ENCODE measurements around the gene PTCRA.

PTCRA gene

GRCh38 chr6:42968126-42968701, 52.4 kb downstream of the PTCRA start:
- no peak for TF ChIP-seq CTCF (IDR thresholded peaks at IDR 0.05; ENCODE audit: borderline replicate concordance, control extremely low read depth, extremely low read depth, insufficient read depth, missing control alignments)
- no peak for DNase-seq (ENCODE audit: low spot score)
- in situ Hi-C loops (cut with MboI; ENCODE audit: low sequenced_read_pairs, unreplicated experiment), result no loop called here

- no peak for DNase-seq (ENCODE audit: low spot score)
- in situ Hi-C loops (cut with MboI; ENCODE audit: low sequenced_read_pairs, unreplicated experiment), result no loop called here
- no peak for TF ChIP-seq CTCF (IDR thresholded peaks at IDR 0.05; ENCODE audit: borderline replicate concordance, control extremely low read depth, extremely low read depth, insufficient read depth, missing control alignments)
These were observed 52.9 kb downstream of the PTCRA start for GRCh38 chr6:42968783-42969182.

GRCh38 chr6:42969431-42969830, 53.6 kb downstream of the PTCRA start:
- no peak for TF ChIP-seq CTCF (IDR thresholded peaks at IDR 0.05; ENCODE audit: borderline replicate concordance, control extremely low read depth, extremely low read depth, insufficient read depth, missing control alignments)
- no peak for DNase-seq (ENCODE audit: low spot score)
- in situ Hi-C loops (cut with MboI; ENCODE audit: low sequenced_read_pairs, unreplicated experiment), result no loop called here

- no peak for TF ChIP-seq CTCF (IDR thresholded peaks at IDR 0.05; ENCODE audit: borderline replicate concordance, control extremely low read depth, extremely low read depth, insufficient read depth, missing control alignments)
- DNase-seq (ENCODE audit: low spot score), result no peak
- in situ Hi-C loops (cut with MboI; ENCODE audit: low sequenced_read_pairs, unreplicated experiment), result no loop called here
These were observed 54.1 kb downstream of the PTCRA start for GRCh38 chr6:42969934-42970333.

GRCh38 chr6:42970871-42971612, 55.2 kb downstream of the PTCRA start:
- DNase-seq (ENCODE audit: low spot score), result no peak
- no peak for TF ChIP-seq CTCF (IDR thresholded peaks at IDR 0.05; ENCODE audit: borderline replicate concordance, control extremely low read depth, extremely low read depth, insufficient read depth, missing control alignments)
- in situ Hi-C loops (cut with MboI; ENCODE audit: low sequenced_read_pairs, unreplicated experiment), result no loop called here

- no peak for TF ChIP-seq CTCF (IDR thresholded peaks at IDR 0.05; ENCODE audit: borderline replicate concordance, control extremely low read depth, extremely low read depth, insufficient read depth, missing control alignments)
- DNase-seq (ENCODE audit: low spot score), result no peak
- in situ Hi-C loops (cut with MboI; ENCODE audit: low sequenced_read_pairs, unreplicated experiment), result no loop called here
These were observed 56.0 kb downstream of the PTCRA start for GRCh38 chr6:42971746-42972327.

All from GM13976 (cell line).